ENCODE results near the gene USF1. TPM values are rescaled to one million over a fixed set of nuclear protein-coding genes. Genes with fewer than 3 reads are reported as not detected.
A peak's percentile ranks its signal among the peaks of the same experiment; 100 is the strongest.

USF1 gene
- total RNA-seq, 1 experiment from 2014 or later: 59.2 TPM

DNA sequence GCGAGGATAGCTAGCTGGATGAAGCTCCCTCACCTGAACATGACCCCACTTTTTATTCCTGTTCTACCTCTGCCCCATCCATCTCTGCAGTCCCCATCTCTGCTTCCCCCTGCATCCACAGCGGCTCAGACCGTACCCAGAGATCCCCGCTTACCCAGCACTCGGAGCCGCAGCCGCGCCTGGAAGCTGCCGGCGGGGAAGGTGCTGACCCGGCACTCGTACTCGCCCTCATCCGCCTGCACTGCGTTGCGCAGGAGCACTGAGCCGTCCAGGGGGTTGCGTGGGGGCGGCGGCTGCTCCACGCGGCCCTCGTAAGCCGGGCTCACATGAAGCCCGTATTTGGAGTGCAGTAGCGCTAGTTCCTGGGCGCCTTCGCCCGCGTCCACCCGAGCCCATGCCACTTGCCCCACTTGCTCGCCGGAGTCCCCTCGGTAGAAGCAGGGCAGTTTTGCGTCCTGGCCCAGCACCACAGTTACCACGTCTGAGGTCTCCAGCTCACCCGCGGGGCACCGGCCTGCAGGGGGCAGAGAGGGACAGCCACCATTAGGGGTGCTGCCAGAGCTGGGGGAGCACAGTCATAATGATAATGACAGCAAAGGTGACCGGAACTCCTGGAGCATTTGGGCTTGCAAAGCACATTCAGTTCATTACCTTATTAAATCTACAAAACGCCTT is 33.8 kb upstream of the USF1 start:
- H3K4me1 ChIP-seq (ENCODE audit: insufficient read depth, low read length): no peaks in the 10 kb centered on the region
- no peak for DNase-seq
- H4K91ac ChIP-seq (ENCODE audit: insufficient read length, low read depth, low read length): no peak overlapping the region
- H3K4me2 ChIP-seq (ENCODE audit: insufficient read depth, insufficient read length, low read length): no peak overlapping the region
- no peaks in the 10 kb centered on the region for H3K9me3 ChIP-seq (ENCODE audit: control insufficient read depth, low read depth, low read length)
- H3K23ac ChIP-seq (ENCODE audit: insufficient read length, low read depth, low read length): no peak overlapping the region
- H2BK5ac ChIP-seq (ENCODE audit: insufficient read length, low read length): no peak overlapping the region
- no peaks in the 10 kb centered on the region for H3K79me1 ChIP-seq (ENCODE audit: insufficient read depth, low read depth, low read length, poor library complexity, severe bottlenecking)
- Mint-ChIP-seq H3K4me1 (peaks cover 29 to 34% of the 10 kb centered on the region in 2 experiments), H3K36me3 (ENCODE audit: insufficient read depth in 1 of 3, low read depth in 3 of 3) (no peaks in the 10 kb centered on the region), H3K27ac (no peak overlapping the region; a peak in 1 of 7 replicates), H3K4me3 (no peak overlapping the region), H3K9me3 (no peaks in the 10 kb centered on the region), H3K27me3 (ENCODE audit: low read depth) (no peaks in the 10 kb centered on the region; the same call in 1 of the 2 replicates)
- no peak overlapping the region for H3K4ac ChIP-seq (ENCODE audit: low read depth, low read length)
- H3K14ac ChIP-seq (ENCODE audit: insufficient read depth, low read length): no peak overlapping the region
- H3K27me3 ChIP-seq (ENCODE audit: insufficient read depth, low read length): no peaks in the 10 kb centered on the region
- no CpG with 5 or more reads among the region's 41 CpGs for WGBS (ENCODE audit: extremely low coverage, insufficient read length, low lambda C conversion rate)
- H3K18ac ChIP-seq (ENCODE audit: insufficient read length, low read depth, low read length): no peak overlapping the region
- no peak overlapping the region for H2BK20ac ChIP-seq (ENCODE audit: low read depth, low read length, poor library complexity, severe bottlenecking)
- H3K79me2 ChIP-seq (ENCODE audit: insufficient read depth, low read length): no peaks in the 10 kb centered on the region
- no peak overlapping the region for H4K5ac ChIP-seq (ENCODE audit: insufficient read length, low read depth, low read length)
- TF ChIP-seq, protein P1, sequence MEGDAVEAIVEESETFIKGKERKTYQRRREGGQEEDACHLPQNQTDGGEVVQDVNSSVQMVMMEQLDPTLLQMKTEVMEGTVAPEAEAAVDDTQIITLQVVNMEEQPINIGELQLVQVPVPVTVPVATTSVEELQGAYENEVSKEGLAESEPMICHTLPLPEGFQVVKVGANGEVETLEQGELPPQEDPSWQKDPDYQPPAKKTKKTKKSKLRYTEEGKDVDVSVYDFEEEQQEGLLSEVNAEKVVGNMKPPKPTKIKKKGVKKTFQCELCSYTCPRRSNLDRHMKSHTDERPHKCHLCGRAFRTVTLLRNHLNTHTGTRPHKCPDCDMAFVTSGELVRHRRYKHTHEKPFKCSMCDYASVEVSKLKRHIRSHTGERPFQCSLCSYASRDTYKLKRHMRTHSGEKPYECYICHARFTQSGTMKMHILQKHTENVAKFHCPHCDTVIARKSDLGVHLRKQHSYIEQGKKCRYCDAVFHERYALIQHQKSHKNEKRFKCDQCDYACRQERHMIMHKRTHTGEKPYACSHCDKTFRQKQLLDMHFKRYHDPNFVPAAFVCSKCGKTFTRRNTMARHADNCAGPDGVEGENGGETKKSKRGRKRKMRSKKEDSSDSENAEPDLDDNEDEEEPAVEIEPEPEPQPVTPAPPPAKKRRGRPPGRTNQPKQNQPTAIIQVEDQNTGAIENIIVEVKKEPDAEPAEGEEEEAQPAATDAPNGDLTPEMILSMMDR (conservative IDR thresholded peaks at IDR 0.05): 0 out of 3 replicates have a peak, but pooled peaks have one; percentile 21
- H2AK5ac ChIP-seq (ENCODE audit: insufficient read length, low read length): no peak overlapping the region
- H2BK12ac ChIP-seq (ENCODE audit: insufficient read length, low read depth, low read length): no peak overlapping the region
- H3K23me2 ChIP-seq (ENCODE audit: insufficient read length, low read depth, low read length, poor library complexity, severe bottlenecking): no peaks in the 10 kb centered on the region
- no peak overlapping the region for H3T11ph ChIP-seq (ENCODE audit: low read length)
- H3K9ac ChIP-seq (ENCODE audit: extremely low read depth, insufficient read length, low read length): no peak overlapping the region
- H2BK120ac ChIP-seq (ENCODE audit: low read depth, low read length, poor library complexity, severe bottlenecking): no peak overlapping the region
- no peak overlapping the region for H3K56ac ChIP-seq (ENCODE audit: insufficient read length, low read depth, low read length)
- no peak overlapping the region for H4K8ac ChIP-seq (replicated peaks; ENCODE audit: insufficient read length, low read depth, low read length)
- H4K20me1 ChIP-seq (ENCODE audit: control insufficient read depth, insufficient read depth, insufficient read length): no peaks in the 10 kb centered on the region
- no peak overlapping the region for H2BK15ac ChIP-seq (ENCODE audit: low read depth, low read length)
- no peak overlapping the region for H3K27ac ChIP-seq (ENCODE audit: insufficient read length, low read depth, low read length)
- H2AFZ ChIP-seq (ENCODE audit: low read length): no peak overlapping the region
